Mononuclear cell (primary cell): ENCODE measurements around the gene PPP6R1. TPM values are rescaled to one million over a fixed set of nuclear protein-coding genes. Genes with fewer than 3 reads are reported as not detected.
"Not testable (repeated sequence)": the region's sequence is repeated elsewhere in the genome, so short reads cannot be mapped to it uniquely, and the experiment has no call there.

Source experiments
- H3K27me3 ChIP-seq: 2 replicates; pipeline ENCODE4 v1.6.0; 2011; ENCODE audit warnings: low read length, control low read depth; ENCODE audit not compliant: insufficient read depth
- H3K4me1 ChIP-seq: 2 replicates; pipeline ENCODE4 v1.5.1; 2011; ENCODE audit warnings: mild to moderate bottlenecking, low read length, control low read depth; ENCODE audit not compliant: insufficient read depth
- H3K4me3 ChIP-seq: 2 replicates; pipeline ENCODE4 v1.5.1; 2011; ENCODE audit warnings: mild to moderate bottlenecking, low read length, moderate library complexity
- H3K9me3 ChIP-seq: 2 replicates; pipeline ENCODE4 v1.5.1; 2011; ENCODE audit warnings: low read depth, mild to moderate bottlenecking, control low read depth, low read length
- total RNA-seq: library from RNA; depleted of rRNA; stranded (reverse); fragments of >200 nt; gene quantifications from one replicate; pipeline ENCODE4 v1.2.3, GENCODE V29; 2012

Gene PPP6R1
- total RNA-seq, 1 donor: 62.5 TPM

DNA sequence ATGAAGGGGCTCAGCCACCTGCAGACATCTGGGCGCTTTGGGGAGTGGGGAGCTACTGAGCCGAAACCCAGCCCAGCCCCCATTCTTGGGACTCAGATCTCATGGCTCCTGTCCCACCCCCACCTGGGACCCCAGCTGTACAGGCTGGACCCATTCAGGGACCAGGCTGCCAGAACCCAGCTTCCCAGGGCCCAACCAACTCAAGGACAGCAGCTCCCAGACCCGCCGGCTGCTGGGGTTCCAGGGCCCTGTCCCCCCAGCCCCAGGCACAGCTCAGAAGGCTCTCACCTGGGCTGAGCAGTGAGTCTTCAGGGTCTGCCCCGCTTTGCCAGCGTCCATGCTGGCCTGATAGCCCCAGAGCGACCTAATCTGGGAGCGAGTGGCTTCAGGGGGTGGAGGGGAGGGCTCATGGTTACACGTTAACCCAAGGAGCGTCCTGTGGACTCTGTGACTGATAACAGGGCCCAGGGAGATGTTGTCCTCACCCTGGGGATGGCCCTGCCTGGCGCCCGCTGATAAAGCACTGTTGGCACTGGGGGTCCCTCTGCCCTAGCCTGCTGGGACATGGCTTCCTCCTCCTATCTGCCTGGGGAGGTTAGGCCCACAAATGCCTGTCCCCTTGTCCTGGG, 30.3 kb downstream of the PPP6R1 start, which contains the start of gene TMEM86B:
TSS of gene TMEM86B (minus strand) at position 361 of the 629 bp plus-strand sequence. CDS start at position 339, 22 bp downstream.
- H3K27me3 ChIP-seq: no peaks in the 10 kb centered on the region
- H3K9me3 ChIP-seq: no peaks in the 10 kb centered on the region
- no peak within 1 kb of the TSS for H3K4me3 ChIP-seq
- no peaks in the 10 kb centered on the region for H3K4me1 ChIP-seq

DNA sequence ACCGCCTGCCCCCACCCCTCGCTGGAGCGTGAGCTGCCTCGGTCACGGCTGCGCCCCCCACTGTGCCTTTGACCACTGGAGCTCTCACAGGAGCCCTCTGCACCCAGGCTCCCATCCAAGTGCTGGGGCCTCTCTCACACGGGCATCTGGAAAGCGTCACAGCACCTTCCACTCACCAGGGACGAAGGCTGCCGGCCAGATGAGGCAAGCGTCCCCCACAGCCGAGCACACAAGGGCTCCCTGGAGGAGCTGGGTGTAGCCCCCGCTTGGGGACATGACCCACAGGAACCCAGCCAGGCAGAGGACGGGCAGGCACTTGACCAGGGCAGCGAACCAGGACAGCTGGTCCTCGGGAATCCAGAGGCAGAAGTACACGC, 30.8 kb downstream of the PPP6R1 start:
- no peak overlapping the region for H3K4me3 ChIP-seq
- H3K4me1 ChIP-seq: no peaks in the 10 kb centered on the region
- no peaks in the 10 kb centered on the region for H3K27me3 ChIP-seq
- no peaks in the 10 kb centered on the region for H3K9me3 ChIP-seq

DNA sequence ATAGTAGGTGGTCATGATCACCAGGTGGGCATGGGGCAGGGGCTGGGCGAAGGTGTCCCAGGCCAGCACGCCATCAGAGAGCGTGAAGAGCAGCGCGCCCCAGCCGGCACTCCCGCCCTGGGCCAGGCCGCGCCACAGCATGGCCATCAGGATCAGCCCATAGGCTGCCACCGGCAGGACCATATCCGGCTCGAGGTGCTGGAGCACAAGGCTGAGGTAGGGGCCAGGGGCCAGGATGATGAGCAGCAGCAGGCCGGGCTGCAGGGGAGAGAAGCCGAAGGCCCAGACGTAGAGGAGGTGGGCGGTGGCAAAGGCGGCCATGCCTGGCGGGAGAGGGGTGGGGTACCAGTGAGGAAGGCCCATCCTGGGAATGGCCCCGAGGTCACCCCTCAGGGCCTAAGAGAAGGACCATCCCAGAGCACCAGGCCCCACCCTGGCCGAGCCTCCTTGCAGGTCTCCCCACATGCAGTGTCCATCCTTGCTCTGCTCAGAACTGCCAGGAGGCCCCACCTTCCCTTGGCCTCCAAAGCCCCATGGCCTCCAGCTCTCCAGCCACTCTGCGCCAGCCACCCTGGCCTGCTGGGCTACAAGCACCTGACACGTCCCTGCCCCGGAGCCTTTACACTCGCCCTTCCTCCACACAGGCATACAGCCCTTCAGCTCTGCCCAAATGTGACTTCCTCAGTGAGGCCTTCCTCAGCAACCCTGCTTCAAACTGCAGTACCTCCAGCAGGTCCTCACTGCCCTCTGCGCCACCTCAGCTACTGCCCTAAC, 31.4 kb downstream of the PPP6R1 start:
- Histone ChIP-seq H3K4me1 (no peaks in the 10 kb centered on the region), H3K4me3 (no peak overlapping the region), H3K9me3 (no peaks in the 10 kb centered on the region), H3K27me3 (no peaks in the 10 kb centered on the region)

DNA sequence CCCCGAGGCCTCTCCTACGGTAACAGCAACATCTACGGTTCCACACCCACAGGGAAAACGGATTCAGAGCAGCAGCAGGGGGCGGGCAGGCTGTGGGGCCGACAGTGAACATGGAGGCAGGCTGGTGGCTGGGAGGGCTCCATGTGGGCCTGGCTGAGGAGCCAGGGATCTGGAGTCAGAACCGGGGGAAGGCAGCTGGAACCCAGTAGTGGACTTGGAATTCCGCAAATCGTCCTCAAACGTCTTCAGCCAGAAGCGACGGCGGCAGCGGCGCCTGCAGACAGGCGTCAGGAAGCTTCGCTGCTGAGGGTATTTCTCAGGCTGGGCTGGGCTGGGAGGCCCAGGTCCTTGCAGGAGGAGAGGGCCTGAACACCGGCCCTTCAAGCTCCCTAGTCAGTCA, 32.0 kb downstream of the PPP6R1 start:
- Histone ChIP-seq H3K4me1 (no peaks in the 10 kb centered on the region), H3K4me3 (no peak overlapping the region), H3K9me3 (no peaks in the 10 kb centered on the region), H3K27me3 (no peaks in the 10 kb centered on the region)

GRCh38 chr19:55226273-55226672, 32.5 kb downstream of the PPP6R1 start:
- Histone ChIP-seq H3K4me3 (no peak overlapping the region), H3K4me1 (no peaks in the 10 kb centered on the region), H3K27me3 (no peaks in the 10 kb centered on the region), H3K9me3 (no peaks in the 10 kb centered on the region)

- no peaks in the 10 kb centered on the region for H3K4me1 ChIP-seq
- H3K9me3 ChIP-seq: no peaks in the 10 kb centered on the region
- H3K27me3 ChIP-seq: no peaks in the 10 kb centered on the region
- H3K4me3 ChIP-seq: no peak overlapping the region
These were observed 33.3 kb downstream of the PPP6R1 start for GRCh38 chr19:55225415-55225958.

DNA sequence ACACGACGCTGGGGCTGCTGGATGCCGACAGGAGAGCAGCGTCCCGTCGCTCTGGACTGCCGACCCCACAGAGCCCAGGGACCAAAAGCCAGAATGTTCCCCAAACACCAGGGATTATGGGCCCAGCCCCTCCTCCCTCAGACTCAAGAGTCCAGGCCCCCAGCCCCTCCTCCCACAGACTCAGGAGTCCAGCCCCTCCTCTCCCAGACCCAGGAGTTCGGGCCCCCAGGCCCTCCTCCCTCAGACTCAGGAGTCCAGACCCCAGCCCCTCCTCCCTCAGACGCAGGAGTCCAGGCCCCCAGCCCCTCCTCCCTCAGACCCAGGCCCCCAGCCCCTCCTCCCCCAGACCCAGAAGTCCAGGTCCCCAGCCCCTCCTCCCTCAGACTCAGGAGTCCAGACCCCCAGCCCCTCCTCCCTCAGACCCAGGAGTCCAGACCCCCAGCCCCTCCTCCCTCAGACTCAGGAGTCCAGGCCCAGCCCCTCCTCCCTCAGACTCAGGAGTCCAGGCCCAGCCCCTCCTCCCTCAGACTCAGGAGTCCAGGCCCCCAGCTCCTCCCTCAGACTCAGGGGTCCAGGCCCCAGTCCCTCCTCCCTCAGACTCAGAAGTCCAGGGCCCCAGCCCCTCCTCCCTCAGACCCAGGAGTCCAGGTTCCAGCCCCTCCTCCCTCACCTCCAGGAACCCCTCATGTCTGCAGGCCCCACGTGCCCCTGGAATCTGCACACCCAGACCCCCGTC, 34.0 kb downstream of the PPP6R1 start:
- H3K4me1 ChIP-seq, H3K27me3 ChIP-seq, H3K9me3 ChIP-seq, H3K4me3 ChIP-seq: not testable (repeated sequence)

- no peaks in the 10 kb centered on the region for H3K27me3 ChIP-seq
- H3K4me3 ChIP-seq: no peak overlapping the region
- H3K9me3 ChIP-seq: no peaks in the 10 kb centered on the region
These were observed 34.7 kb downstream of the PPP6R1 start for GRCh38 chr19:55224038-55224665.

GRCh38 chr19:55223291-55224037, 35.4 kb downstream of the PPP6R1 start:
- H3K9me3 ChIP-seq: no peaks in the 10 kb centered on the region
- no peaks in the 10 kb centered on the region for H3K4me1 ChIP-seq
- H3K27me3 ChIP-seq: no peaks in the 10 kb centered on the region
- H3K4me3 ChIP-seq: no peak overlapping the region

More at GRCh38 chr19:55224038-55224665, 34.7 kb downstream of the PPP6R1 start:
- no peaks in the 10 kb centered on the region for H3K4me1 ChIP-seq

GRCh38 chr19:55220525-55220924, 38.3 kb downstream of the PPP6R1 start:
- Histone ChIP-seq H3K9me3 (no peaks in the 10 kb centered on the region), H3K4me1 (peaks cover 12% of the 10 kb centered on the region), H3K27me3 (no peaks in the 10 kb centered on the region), H3K4me3 (no peak overlapping the region)

DNA sequence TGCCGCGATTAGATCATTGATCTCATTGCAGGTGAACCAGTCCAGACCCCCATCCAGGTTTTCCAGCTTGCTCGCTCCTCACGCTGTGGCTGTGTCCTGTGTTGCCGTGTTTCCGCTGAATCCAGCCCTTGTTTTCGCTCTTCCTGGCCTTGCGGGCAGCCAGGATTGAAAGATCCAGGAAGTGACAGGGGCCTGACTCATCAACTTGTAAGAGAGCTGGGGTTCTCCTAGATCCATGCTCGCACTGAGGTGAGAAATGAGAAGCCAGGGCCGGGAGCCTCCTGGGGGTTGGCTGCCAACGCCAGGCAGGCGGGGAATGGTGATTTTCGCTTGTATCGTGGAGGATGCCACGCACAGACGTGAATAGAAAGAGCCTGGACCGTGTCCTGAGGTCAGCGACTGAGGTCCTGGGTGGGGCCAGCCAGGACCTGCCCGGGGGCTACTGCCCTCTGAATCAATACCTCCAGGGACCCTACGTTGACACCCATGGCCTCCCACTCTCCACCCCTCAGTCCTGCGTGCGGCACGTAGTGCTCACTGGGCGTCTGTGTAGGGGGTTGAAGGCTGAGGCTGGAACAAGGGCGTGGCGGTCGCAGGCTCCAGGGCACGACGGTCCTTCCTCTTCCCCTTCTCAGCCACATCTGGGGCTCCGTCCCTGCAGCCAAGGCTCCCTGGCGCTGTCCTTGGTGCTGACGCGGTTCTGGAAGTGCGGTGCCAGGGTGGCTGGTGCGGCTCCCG, 42.2 kb downstream of the PPP6R1 start:
- no peaks in the 10 kb centered on the region for H3K9me3 ChIP-seq
- H3K4me3 ChIP-seq: no peak overlapping the region
- H3K4me1 ChIP-seq: peaks cover 12% of the 10 kb centered on the region
- H3K27me3 ChIP-seq: no peaks in the 10 kb centered on the region

DNA sequence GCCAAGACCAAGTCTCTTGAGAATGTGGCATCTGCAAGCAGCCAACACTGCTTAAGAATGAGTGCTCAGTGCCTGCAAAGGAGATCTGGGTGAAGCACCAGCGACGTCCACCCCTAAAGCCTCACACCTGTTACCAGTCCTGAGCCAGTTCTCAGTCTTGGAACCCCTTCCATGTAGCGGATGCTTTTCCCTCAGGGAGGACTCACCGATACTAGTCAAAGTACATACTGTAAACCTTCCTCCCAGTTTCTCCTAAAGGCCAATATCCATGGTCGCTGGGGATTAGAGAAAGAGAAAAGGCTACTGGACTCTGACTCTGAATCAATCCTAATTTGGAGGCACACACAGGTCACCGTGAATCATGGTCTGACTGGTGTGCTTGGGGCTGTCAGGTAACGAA, 45.3 kb downstream of the PPP6R1 start:
- Histone ChIP-seq H3K9me3 (no peaks in the 10 kb centered on the region), H3K4me1 (peaks cover 12% of the 10 kb centered on the region), H3K4me3 (no peak overlapping the region), H3K27me3 (no peaks in the 10 kb centered on the region)

DNA sequence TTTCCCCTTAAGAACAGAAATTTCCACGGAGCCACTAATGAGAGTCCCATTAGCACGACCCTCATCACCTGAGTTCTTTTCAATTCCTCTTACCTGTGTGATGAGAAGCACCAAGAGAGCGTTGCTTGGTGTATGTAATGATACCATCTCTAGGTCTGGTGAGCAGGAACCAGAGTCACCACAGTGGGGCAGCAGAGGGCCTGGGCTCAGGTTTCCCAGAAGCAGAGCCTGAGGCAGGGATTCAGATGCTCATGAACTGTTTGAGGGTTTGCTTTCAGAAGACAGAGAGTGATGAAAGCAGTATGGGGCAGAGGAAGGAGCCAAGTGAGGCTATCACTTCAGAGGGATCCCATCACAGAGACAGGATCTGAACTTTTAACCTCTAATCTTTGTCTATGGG, 46.4 kb downstream of the PPP6R1 start:
- H3K4me3 ChIP-seq: no peak overlapping the region
- no peaks in the 10 kb centered on the region for H3K9me3 ChIP-seq
- no peaks in the 10 kb centered on the region for H3K27me3 ChIP-seq
- H3K4me1 ChIP-seq: peaks cover 12% of the 10 kb centered on the region
